ENCODE measurements around the gene RNF144B. TPM values are rescaled to one million over a fixed set of nuclear protein-coding genes. Genes with fewer than 3 reads are reported as not detected.
"Not testable (repeated sequence)": the region's sequence is repeated elsewhere in the genome, so short reads cannot be mapped to it uniquely, and the experiment has no call there.

The RNF144B gene
- total RNA-seq, 4 donors from 2014 or later, result 5.6 to 18.4 (median 15.2) TPM

- H3K9me3 ChIP-seq, result no peaks in the 10 kb centered on the region
- H3K27me3 ChIP-seq, result no peaks in the 10 kb centered on the region
- TF ChIP-seq POLR2A (IDR thresholded peaks at IDR 0.05) (no peak), CTCF (IDR thresholded peaks at IDR 0.05) (no peak), EP300 (IDR thresholded peaks at IDR 0.05) (no peak), POLR2AphosphoS5 (IDR thresholded peaks at IDR 0.05) (no peak)
- no peak overlapping the region for H3K4me3 ChIP-seq
- H3K27ac ChIP-seq, result no peak overlapping the region
- peaks cover 0 to 15% of the 10 kb centered on the region in 2 donors for H3K36me3 ChIP-seq
- H3K4me1 ChIP-seq, result no peaks in the 10 kb centered on the region
- ATAC-seq, result no peak
- 72 to 74% methylated on average over 4 of the region's 4 CpGs for WGBS, 2 donors (ENCODE audit: low coverage in 1 of 2)
Measured at GRCh38 chr6:18454446-18454845, 67.3 kb downstream of the RNF144B start.

- Histone ChIP-seq H3K27ac (no peak overlapping the region), H3K36me3 (peaks cover 0 to 23% of the 10 kb centered on the region in 2 donors), H3K4me3 (no peak overlapping the region), H3K27me3 (no peaks in the 10 kb centered on the region), H3K4me1 (no peaks in the 10 kb centered on the region), H3K9me3 (peaks cover 0 to 7% (median 0%) of the 10 kb centered on the region in 3 donors)
- no peak for ATAC-seq
- WGBS, 2 donors (ENCODE audit: low coverage in 1 of 2), result 71 to 79% methylated on average over 8 to 10 of the region's 10 CpGs
- TF ChIP-seq POLR2AphosphoS5 (IDR thresholded peaks at IDR 0.05) (no peak), POLR2A (IDR thresholded peaks at IDR 0.05) (no peak), CTCF (IDR thresholded peaks at IDR 0.05) (no peak), EP300 (IDR thresholded peaks at IDR 0.05) (no peak)
Measured at GRCh38 chr6:18457065-18457737, 70.1 kb downstream of the RNF144B start.

GRCh38 chr6:18458086-18458485 lies 70.9 kb downstream of the RNF144B start:
- H3K27ac ChIP-seq, H3K9me3 ChIP-seq, ATAC-seq, H3K27me3 ChIP-seq, H3K4me3 ChIP-seq, H3K4me1 ChIP-seq: not testable (repeated sequence)
- peaks cover 0 to 23% of the 10 kb centered on the region in 2 donors for H3K36me3 ChIP-seq
- WGBS, 2 donors (ENCODE audit: low coverage in 1 of 2), result 77 to 98% methylated on average over 2 to 5 of the region's 6 CpGs

GRCh38 chr6:18463429-18463828 lies 76.3 kb downstream of the RNF144B start:
- 100% methylated on average over 1 to 2 of the region's 3 CpGs for WGBS, 2 donors (ENCODE audit: low coverage in 1 of 2)
- no peak overlapping the region for H3K4me3 ChIP-seq
- peaks cover 0 to 7% (median 0%) of the 10 kb centered on the region in 3 donors for H3K9me3 ChIP-seq
- no peak for ATAC-seq
- peaks cover 0 to 46% of the 10 kb centered on the region in 2 donors for H3K36me3 ChIP-seq
- TF ChIP-seq POLR2AphosphoS5 (IDR thresholded peaks at IDR 0.05) (no peak), CTCF (IDR thresholded peaks at IDR 0.05) (no peak), EP300 (IDR thresholded peaks at IDR 0.05) (no peak), POLR2A (IDR thresholded peaks at IDR 0.05) (no peak)
- no peaks in the 10 kb centered on the region for H3K4me1 ChIP-seq
- H3K27ac ChIP-seq, result no peak overlapping the region
- H3K27me3 ChIP-seq, result no peaks in the 10 kb centered on the region

- H3K36me3 ChIP-seq, result peaks cover 0 to 42% of the 10 kb centered on the region in 2 donors
- peaks cover 0 to 7% (median 0%) of the 10 kb centered on the region in 3 donors for H3K9me3 ChIP-seq
Measured at GRCh38 chr6:18464176-18464575, 77.0 kb downstream of the RNF144B start.

More at GRCh38 chr6:18464176-18464575, 77.0 kb downstream of the RNF144B start:
- Histone ChIP-seq H3K27me3 (no peaks in the 10 kb centered on the region), H3K4me1 (no peaks in the 10 kb centered on the region), H3K27ac (no peak overlapping the region), H3K4me3 (no peak overlapping the region)
- TF ChIP-seq POLR2A (IDR thresholded peaks at IDR 0.05) (no peak), POLR2AphosphoS5 (IDR thresholded peaks at IDR 0.05) (no peak), CTCF (IDR thresholded peaks at IDR 0.05) (no peak), EP300 (IDR thresholded peaks at IDR 0.05) (no peak)
- ATAC-seq, result no peak
- WGBS, 2 donors (ENCODE audit: low coverage in 1 of 2), result 95 to 96% methylated on average over 2 of the region's 2 CpGs

Measured in gastroesophageal sphincter (tissue), 4 donors.